NCI-H2196 treated with DMSO at 0.1 percent for 48 hours (cell line): ENCODE measurements around the gene PTCD1.
"Not testable (repeated sequence)": the region's sequence is repeated elsewhere in the genome, so short reads cannot be mapped to it uniquely, and the experiment has no call there.

Experiments
- DNase-seq: peaks from one replicate; lab custom pipeline; 2025; ENCODE audit not compliant: unreplicated experiment; lab: John Stamatoyannopoulos, UW

Gene PTCD1

GRCh38 chr7:99389772-99390171 is 48.8 kb downstream of the PTCD1 start:
- no peak for DNase-seq

- no peak for DNase-seq
Observed at GRCh38 chr7:99387912-99388311, 50.7 kb downstream of the PTCD1 start.

- not testable (repeated sequence) for DNase-seq
Observed at GRCh38 chr7:99387239-99387635, 51.4 kb downstream of the PTCD1 start.

GRCh38 chr7:99386584-99387238 is 51.9 kb downstream of the PTCD1 start:
- DNase-seq, result no peak

GRCh38 chr7:99385564-99385963 is 53.0 kb downstream of the PTCD1 start:
- DNase-seq, result no peak

- no peak for DNase-seq
Observed at GRCh38 chr7:99384523-99384922, 54.1 kb downstream of the PTCD1 start.

GRCh38 chr7:99383791-99384370 is 54.7 kb downstream of the PTCD1 start:
- no peak for DNase-seq

GRCh38 chr7:99383203-99383602 is 55.4 kb downstream of the PTCD1 start:
- DNase-seq, result no peak

- no peak for DNase-seq
Observed at GRCh38 chr7:99381664-99382075, 56.9 kb downstream of the PTCD1 start.

- no peak for DNase-seq
Observed at GRCh38 chr7:99380823-99381663, 57.6 kb downstream of the PTCD1 start.

GRCh38 chr7:99380032-99380822 is 58.4 kb downstream of the PTCD1 start:
- no peak for DNase-seq

GRCh38 chr7:99379693-99380031 is 58.9 kb downstream of the PTCD1 start:
- DNase-seq, result not testable (repeated sequence)

GRCh38 chr7:99379043-99379577 is 59.5 kb downstream of the PTCD1 start:
- no peak for DNase-seq

GRCh38 chr7:99375070-99375807 is 63.4 kb downstream of the PTCD1 start:
- DNase-seq, result peak; percentile 74

- DNase-seq, result peak; percentile 46
Observed at GRCh38 chr7:99374111-99375064, 64.2 kb downstream of the PTCD1 start, which contains the start of gene ARPC1B. Gene ARPC1B (plus strand): TSS chr7:99374730. CDS start chr7:99385715, 10,985 bp downstream.

- no peak for DNase-seq
Observed at GRCh38 chr7:99373091-99374066, 65.2 kb downstream of the PTCD1 start.

GRCh38 chr7:99372275-99373090 is 66.1 kb downstream of the PTCD1 start:
- DNase-seq, result no peak
